Calu3 (cell line): ENCODE measurements around the gene HMCN2. TPM values are rescaled to one million over a fixed set of nuclear protein-coding genes. Genes with fewer than 3 reads are reported as not detected.

Experiments
- BruUV-seq: library from RNA; stranded (reverse); fragments of 400-500 nt; replicated peaks from 2 replicates; lab custom pipeline; 2021; lab: Mats Ljungman, UMichigan
- CTCF ChIA-PET: fragments of 300-600 bp; sonication (Branson Sonifier 250); formaldehyde crosslinking; loops from one replicate; lab custom pipeline; 2022; ENCODE audit warnings: antibody characterized with exemption; lab: Charles Lee
- DNase-seq: peaks from one replicate; pipeline ENCODE4 v3.0.0; 2022
- H3K27ac Mint-ChIP-seq: one replicate; pipeline ENCODE4 v1.8.0; 2022; ENCODE audit warnings: mixed read lengths; ENCODE audit not compliant: unreplicated experiment
- H3K27me3 Mint-ChIP-seq: one replicate; pipeline ENCODE4 v1.8.0; 2022; ENCODE audit warnings: mixed read lengths; ENCODE audit not compliant: unreplicated experiment
- H3K36me3 Mint-ChIP-seq: one replicate; pipeline ENCODE4 v1.8.0; 2022; ENCODE audit warnings: mild to moderate bottlenecking, moderate library complexity, mixed read lengths; ENCODE audit not compliant: insufficient read depth, unreplicated experiment
- H3K4me1 Mint-ChIP-seq: one replicate; pipeline ENCODE4 v1.8.0; 2022; ENCODE audit warnings: mild to moderate bottlenecking, low read depth, mixed read lengths; ENCODE audit not compliant: unreplicated experiment
- H3K4me3 Mint-ChIP-seq: one replicate; pipeline ENCODE4 v1.8.0; 2022; ENCODE audit warnings: mild to moderate bottlenecking, low read depth, moderate library complexity, mixed read lengths; ENCODE audit not compliant: unreplicated experiment
- H3K9me3 Mint-ChIP-seq: one replicate; pipeline ENCODE4 v1.8.0; 2022; ENCODE audit warnings: low read depth, mixed read lengths; ENCODE audit not compliant: unreplicated experiment
- intact Hi-C: fragments of 100-400 bp; cut with micrococcal nuclease; formaldehyde crosslinking; loops from one replicate; pipeline ENCODE4 v1.10.0; 2022; ENCODE audit not compliant: unreplicated experiment
- total RNA-seq: library from RNA; stranded (reverse); gene quantifications from 2 replicates; pipeline ENCODE4 v1.2.3, GENCODE V29; 2022
- TF ChIP-seq, protein P1 (sequence below): fragments of 200-600 bp; IDR thresholded peaks from one replicate; pipeline ENCODE4 v1.8.0; 2022; ENCODE audit warnings: antibody characterized with exemption; ENCODE audit not compliant: unreplicated experiment

Gene HMCN2
- total RNA-seq, 1 experiment from 2014 or later, result not detected

DNA sequence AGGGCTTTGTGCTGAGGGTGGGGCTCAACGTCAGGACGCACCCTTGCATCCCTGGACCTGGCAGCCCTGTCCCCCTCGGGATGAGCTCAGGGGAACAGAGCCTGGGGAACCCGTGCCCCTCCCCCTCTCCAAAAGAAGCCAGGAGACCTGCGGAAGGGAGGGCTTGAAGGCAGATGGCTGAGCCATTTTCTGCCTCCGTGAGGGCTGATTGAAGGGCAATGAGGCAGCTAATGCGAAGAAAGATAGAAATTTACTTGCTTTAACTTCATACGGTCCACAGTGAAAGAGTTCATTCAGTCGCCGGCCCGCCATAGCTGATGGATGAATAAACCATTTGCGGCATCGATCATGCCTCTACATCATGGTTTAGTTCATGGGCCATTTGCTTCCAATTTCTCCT lies 208.0 kb downstream of the HMCN2 start:
- no peaks in the 10 kb centered on the region for H3K36me3 Mint-ChIP-seq
- TF ChIP-seq, protein P1, sequence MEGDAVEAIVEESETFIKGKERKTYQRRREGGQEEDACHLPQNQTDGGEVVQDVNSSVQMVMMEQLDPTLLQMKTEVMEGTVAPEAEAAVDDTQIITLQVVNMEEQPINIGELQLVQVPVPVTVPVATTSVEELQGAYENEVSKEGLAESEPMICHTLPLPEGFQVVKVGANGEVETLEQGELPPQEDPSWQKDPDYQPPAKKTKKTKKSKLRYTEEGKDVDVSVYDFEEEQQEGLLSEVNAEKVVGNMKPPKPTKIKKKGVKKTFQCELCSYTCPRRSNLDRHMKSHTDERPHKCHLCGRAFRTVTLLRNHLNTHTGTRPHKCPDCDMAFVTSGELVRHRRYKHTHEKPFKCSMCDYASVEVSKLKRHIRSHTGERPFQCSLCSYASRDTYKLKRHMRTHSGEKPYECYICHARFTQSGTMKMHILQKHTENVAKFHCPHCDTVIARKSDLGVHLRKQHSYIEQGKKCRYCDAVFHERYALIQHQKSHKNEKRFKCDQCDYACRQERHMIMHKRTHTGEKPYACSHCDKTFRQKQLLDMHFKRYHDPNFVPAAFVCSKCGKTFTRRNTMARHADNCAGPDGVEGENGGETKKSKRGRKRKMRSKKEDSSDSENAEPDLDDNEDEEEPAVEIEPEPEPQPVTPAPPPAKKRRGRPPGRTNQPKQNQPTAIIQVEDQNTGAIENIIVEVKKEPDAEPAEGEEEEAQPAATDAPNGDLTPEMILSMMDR, result no peak
- no peak overlapping the region for H3K4me3 Mint-ChIP-seq
- CTCF ChIA-PET, result interaction anchor here (0.7 kb wide), 1 partner anchor 20 kb away, joined by 3 read pairs; no protein-coding TSS in a partner anchor
- H3K4me1 Mint-ChIP-seq, result no peaks in the 10 kb centered on the region
- BruUV-seq, result no TSS peak
- no peaks in the 10 kb centered on the region for H3K27me3 Mint-ChIP-seq
- H3K27ac Mint-ChIP-seq, result no peak overlapping the region
- no peaks in the 10 kb centered on the region for H3K9me3 Mint-ChIP-seq
- intact Hi-C loops, result no loop called here
- no peak for DNase-seq

DNA sequence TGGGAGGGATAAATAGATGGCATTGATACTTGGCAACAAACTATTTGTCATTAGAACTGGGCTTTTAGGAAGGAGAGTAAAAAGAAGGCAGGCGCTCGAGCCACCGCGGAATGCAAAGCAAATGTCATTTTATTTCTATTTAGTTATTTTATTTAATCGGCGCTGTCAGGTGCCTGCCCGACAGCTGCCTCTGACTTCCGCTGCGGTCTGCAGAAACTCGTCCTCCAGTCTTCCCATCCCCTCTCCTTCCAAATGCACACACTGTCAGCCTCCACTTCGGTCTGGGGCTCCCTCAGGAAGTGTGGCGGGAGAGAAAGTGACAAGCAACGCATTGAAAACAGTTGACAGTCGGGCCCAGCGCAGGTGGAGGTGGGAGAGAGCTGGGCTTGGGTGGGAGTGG lies 208.5 kb downstream of the HMCN2 start:
- no peak for DNase-seq
- Mint-ChIP-seq H3K36me3 (no peaks in the 10 kb centered on the region), H3K27me3 (no peaks in the 10 kb centered on the region), H3K4me3 (no peak overlapping the region), H3K9me3 (no peaks in the 10 kb centered on the region), H3K4me1 (no peaks in the 10 kb centered on the region), H3K27ac (no peak overlapping the region)
- BruUV-seq, result no TSS peak
- intact Hi-C loops, result no loop called here
- CTCF ChIA-PET, result no interaction called here
- TF ChIP-seq, protein P1, result no peak

DNA sequence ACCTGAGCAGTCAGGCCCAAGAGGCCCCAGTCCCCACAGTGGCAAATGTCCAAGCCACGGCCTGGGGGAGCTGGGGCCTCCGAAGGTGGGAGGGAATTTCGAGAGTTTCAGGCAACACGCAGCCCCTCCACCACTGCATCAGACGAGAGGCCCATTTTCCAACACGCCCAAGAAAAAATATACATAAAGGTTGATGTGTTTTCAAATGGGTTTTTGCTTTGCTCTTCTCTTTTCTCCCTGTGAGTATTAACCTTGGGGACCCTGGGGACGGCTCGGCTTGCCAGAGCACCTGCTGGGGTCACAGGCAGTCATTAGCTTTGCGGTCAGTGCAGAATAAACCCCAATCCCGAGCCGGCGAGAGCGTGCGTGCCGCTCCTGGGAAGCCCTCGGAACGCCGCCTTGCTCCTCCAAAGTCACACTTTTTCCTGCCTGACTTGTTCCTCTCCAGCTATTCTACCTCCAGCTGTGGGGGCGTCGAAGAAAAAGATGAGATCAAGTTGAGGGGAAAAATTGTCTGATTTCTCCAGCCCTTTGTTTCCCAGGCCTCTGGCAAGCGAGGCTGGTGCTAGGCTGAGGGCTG lies 210.7 kb downstream of the HMCN2 start:
- Mint-ChIP-seq H3K36me3 (no peaks in the 10 kb centered on the region), H3K27me3 (no peaks in the 10 kb centered on the region), H3K27ac (no peak overlapping the region), H3K4me1 (no peaks in the 10 kb centered on the region), H3K4me3 (no peak overlapping the region), H3K9me3 (no peaks in the 10 kb centered on the region)
- intact Hi-C loops, result no loop called here
- TF ChIP-seq, protein P1, result no peak
- CTCF ChIA-PET, result no interaction called here
- no TSS peak for BruUV-seq
- no peak for DNase-seq

GRCh38 chr9:130477564-130477963 lies 212.0 kb downstream of the HMCN2 start:
- H3K9me3 Mint-ChIP-seq, result no peaks in the 10 kb centered on the region
- no peak for DNase-seq
- intact Hi-C loops, result no loop called here
- no peaks in the 10 kb centered on the region for H3K27me3 Mint-ChIP-seq
- CTCF ChIA-PET, result no interaction called here
- H3K27ac Mint-ChIP-seq, result no peak overlapping the region
- H3K4me1 Mint-ChIP-seq, result no peaks in the 10 kb centered on the region
- no peak overlapping the region for H3K4me3 Mint-ChIP-seq
- no TSS peak for BruUV-seq
- H3K36me3 Mint-ChIP-seq, result no peaks in the 10 kb centered on the region
- TF ChIP-seq, protein P1, result no peak
